ENCODE results near the gene MARS1. TPM values are rescaled to one million over a fixed set of nuclear protein-coding genes. Genes with fewer than 3 reads are reported as not detected.

The MARS1 gene
- total and polyA plus RNA-seq, 2 experiments from 2014 or later: 266 to 351 TPM

- TF ChIP-seq STAT1 (IDR thresholded peaks at IDR 0.05; ENCODE audit: unreplicated experiment): no peak
- TF ChIP-seq POLR2AphosphoS5 (IDR thresholded peaks at IDR 0.05; ENCODE audit: low read depth): no peak
Measured at GRCh38 chr12:57541001-57541400, 53.1 kb downstream of the MARS1 start (continued).

DNA sequence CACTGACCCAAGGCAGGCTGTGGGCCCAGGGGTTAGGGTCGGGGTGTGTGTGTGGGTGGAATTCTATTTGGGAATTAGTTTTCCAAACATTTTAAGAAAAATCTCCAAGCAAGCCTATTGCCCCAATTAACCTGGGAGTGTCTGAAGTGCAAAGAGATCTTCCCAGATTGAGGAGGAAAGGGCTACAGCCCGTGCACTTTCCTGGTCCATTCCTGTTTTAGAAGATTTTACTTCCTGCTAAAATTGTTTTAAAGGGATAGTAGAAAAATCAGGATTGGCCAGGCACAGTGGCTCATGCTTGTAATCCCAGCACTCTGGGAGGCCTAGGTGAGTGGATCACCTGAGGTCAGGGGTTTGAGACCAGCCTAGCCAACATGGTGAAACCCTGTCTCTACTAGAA is 53.8 kb downstream of the MARS1 start:
- peaks cover 20% of the 10 kb centered on the region for H3K4me1 Mint-ChIP-seq
- Histone ChIP-seq H3K9me2 (ENCODE audit: insufficient read depth) (no peaks in the 10 kb centered on the region), H3K4me3 (no peak overlapping the region), H3K27ac (ENCODE audit: low read depth) (no peak overlapping the region), H3K36me3 (ENCODE audit: insufficient read depth) (peaks cover 6% of the 10 kb centered on the region; the same call in 1 of the 2 replicates), H3K4me1 (ENCODE audit: insufficient read depth) (peaks cover 7% of the 10 kb centered on the region; the same call in 1 of the 2 replicates), H3K27me3 (ENCODE audit: insufficient read depth) (no peaks in the 10 kb centered on the region), H3K4me2 (no peak overlapping the region), H4K20me1 (replicated peaks; ENCODE audit: insufficient read depth) (peaks cover 20% of the 10 kb centered on the region; the same call in 1 of the 2 replicates), H3F3A (replicated peaks; ENCODE audit: low read depth) (0 out of 2 replicates have a peak, but pooled peaks cover 5% of the 10 kb centered on the region), H2AFZ (no peak overlapping the region), H3K79me2 (replicated peaks; ENCODE audit: insufficient read depth) (peaks cover 24% of the 10 kb centered on the region)
- TF ChIP-seq POLR2AphosphoS5 (IDR thresholded peaks at IDR 0.05; ENCODE audit: low read depth): no peak
- no peak for TF ChIP-seq STAT1 (IDR thresholded peaks at IDR 0.05; ENCODE audit: unreplicated experiment)
- TF ChIP-seq JUNB (IDR thresholded peaks at IDR 0.05; ENCODE audit: unreplicated experiment): no peak
- TF ChIP-seq CREB1 (CRISPR knock-in tag; IDR thresholded peaks at IDR 0.05; ENCODE audit: low read depth): no peak
- no peak for TF ChIP-seq CTCF (conservative IDR thresholded peaks at IDR 0.05; ENCODE audit: low read depth in 2 of 2)
- TF ChIP-seq EZH2 (IDR thresholded peaks at IDR 0.05; ENCODE audit: low read depth, unreplicated experiment): no peak
- no peak for TF ChIP-seq NANOG (IDR thresholded peaks at IDR 0.05; ENCODE audit: borderline replicate concordance)
- TF ChIP-seq, protein P1, sequence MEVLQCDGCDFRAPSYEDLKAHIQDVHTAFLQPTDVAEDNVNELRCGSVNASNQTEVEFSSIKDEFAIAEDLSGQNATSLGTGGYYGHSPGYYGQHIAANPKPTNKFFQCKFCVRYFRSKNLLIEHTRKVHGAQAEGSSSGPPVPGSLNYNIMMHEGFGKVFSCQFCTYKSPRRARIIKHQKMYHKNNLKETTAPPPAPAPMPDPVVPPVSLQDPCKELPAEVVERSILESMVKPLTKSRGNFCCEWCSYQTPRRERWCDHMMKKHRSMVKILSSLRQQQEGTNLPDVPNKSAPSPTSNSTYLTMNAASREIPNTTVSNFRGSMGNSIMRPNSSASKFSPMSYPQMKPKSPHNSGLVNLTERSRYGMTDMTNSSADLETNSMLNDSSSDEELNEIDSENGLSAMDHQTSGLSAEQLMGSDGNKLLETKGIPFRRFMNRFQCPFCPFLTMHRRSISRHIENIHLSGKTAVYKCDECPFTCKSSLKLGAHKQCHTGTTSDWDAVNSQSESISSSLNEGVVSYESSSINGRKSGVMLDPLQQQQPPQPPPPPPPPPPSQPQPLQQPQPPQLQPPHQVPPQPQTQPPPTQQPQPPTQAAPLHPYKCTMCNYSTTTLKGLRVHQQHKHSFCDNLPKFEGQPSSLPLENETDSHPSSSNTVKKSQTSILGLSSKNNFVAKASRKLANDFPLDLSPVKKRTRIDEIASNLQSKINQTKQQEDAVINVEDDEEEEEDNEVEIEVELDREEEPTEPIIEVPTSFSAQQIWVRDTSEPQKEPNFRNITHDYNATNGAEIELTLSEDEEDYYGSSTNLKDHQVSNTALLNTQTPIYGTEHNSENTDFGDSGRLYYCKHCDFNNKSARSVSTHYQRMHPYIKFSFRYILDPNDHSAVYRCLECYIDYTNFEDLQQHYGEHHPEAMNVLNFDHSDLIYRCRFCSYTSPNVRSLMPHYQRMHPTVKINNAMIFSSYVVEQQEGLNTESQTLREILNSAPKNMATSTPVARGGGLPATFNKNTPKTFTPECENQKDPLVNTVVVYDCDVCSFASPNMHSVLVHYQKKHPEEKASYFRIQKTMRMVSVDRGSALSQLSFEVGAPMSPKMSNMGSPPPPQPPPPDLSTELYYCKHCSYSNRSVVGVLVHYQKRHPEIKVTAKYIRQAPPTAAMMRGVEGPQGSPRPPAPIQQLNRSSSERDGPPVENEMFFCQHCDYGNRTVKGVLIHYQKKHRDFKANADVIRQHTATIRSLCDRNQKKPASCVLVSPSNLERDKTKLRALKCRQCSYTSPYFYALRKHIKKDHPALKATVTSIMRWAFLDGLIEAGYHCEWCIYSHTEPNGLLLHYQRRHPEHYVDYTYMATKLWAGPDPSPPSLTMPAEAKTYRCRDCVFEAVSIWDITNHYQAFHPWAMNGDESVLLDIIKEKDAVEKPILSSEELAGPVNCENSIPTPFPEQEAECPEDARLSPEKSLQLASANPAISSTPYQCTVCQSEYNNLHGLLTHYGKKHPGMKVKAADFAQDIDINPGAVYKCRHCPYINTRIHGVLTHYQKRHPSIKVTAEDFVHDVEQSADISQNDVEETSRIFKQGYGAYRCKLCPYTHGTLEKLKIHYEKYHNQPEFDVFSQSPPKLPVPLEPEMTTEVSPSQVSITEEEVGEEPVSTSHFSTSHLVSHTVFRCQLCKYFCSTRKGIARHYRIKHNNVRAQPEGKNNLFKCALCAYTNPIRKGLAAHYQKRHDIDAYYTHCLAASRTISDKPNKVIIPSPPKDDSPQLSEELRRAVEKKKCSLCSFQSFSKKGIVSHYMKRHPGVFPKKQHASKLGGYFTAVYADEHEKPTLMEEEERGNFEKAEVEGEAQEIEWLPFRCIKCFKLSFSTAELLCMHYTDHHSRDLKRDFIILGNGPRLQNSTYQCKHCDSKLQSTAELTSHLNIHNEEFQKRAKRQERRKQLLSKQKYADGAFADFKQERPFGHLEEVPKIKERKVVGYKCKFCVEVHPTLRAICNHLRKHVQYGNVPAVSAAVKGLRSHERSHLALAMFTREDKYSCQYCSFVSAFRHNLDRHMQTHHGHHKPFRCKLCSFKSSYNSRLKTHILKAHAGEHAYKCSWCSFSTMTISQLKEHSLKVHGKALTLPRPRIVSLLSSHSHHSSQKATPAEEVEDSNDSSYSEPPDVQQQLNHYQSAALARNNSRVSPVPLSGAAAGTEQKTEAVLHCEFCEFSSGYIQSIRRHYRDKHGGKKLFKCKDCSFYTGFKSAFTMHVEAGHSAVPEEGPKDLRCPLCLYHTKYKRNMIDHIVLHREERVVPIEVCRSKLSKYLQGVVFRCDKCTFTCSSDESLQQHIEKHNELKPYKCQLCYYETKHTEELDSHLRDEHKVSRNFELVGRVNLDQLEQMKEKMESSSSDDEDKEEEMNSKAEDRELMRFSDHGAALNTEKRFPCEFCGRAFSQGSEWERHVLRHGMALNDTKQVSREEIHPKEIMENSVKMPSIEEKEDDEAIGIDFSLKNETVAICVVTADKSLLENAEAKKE (CRISPR knock-in tag; IDR thresholded peaks at IDR 0.05): no peak
- TF ChIP-seq EZH2phosphoT487 (IDR thresholded peaks at IDR 0.05; ENCODE audit: unreplicated experiment): no peak
- peaks cover 16% of the 10 kb centered on the region for H3K36me3 Mint-ChIP-seq (ENCODE audit: low read depth)
- H3K9me3 Mint-ChIP-seq: no peaks in the 10 kb centered on the region
- no peak for DNase-seq (ENCODE audit: low spot score)
- no peak overlapping the region for H3K27ac Mint-ChIP-seq
- no peak overlapping the region for H3K4me3 Mint-ChIP-seq
- no peak for ATAC-seq
- H3K27me3 Mint-ChIP-seq (ENCODE audit: insufficient read depth, low read depth, poor library complexity): peaks cover 1% of the 10 kb centered on the region

Measured in GM23338 (cell line).